Mammary epithelial cell (primary cell): ENCODE results near the gene DRD2.

Source experiments
- CTCF ChIP-seq, 2 donors: IDR thresholded peaks in 1 of 2; conservative IDR thresholded peaks in 1 of 2; 2 replicates each; pipeline ENCODE4 v1.5.1; 2011 to 2012; ENCODE audit warnings: inconsistent platforms in 2 of 2, low read length in 2 of 2, mild to moderate bottlenecking in 2 of 2, control low read depth in 1 of 2, low read depth in 1 of 2; ENCODE audit not compliant: insufficient read depth in 1 of 2; ENCODE audit errors: extremely low read depth in 1 of 2
- EZH2 ChIP-seq: IDR thresholded peaks from 2 replicates; pipeline ENCODE4 v1.6.1; 2012; ENCODE audit warnings: low read length, inconsistent platforms, borderline replicate concordance

GRCh38 chr11:113488931-113489351 is 13.7 kb upstream of the DRD2 start:
- TF ChIP-seq CTCF (conservative IDR thresholded peaks at IDR 0.05 in 1 of 2, IDR thresholded peaks at IDR 0.05 in 1 of 2; ENCODE audit: extremely low read depth in 1 of 2, insufficient read depth in 1 of 2, low read depth in 1 of 2, low read length in 2 of 2), result no peak
- TF ChIP-seq EZH2, result no peak
